ENCODE data around the gene DGKK. TPM values are rescaled to one million over a fixed set of nuclear protein-coding genes. Genes with fewer than 3 reads are reported as not detected.

DGKK gene, protein sequence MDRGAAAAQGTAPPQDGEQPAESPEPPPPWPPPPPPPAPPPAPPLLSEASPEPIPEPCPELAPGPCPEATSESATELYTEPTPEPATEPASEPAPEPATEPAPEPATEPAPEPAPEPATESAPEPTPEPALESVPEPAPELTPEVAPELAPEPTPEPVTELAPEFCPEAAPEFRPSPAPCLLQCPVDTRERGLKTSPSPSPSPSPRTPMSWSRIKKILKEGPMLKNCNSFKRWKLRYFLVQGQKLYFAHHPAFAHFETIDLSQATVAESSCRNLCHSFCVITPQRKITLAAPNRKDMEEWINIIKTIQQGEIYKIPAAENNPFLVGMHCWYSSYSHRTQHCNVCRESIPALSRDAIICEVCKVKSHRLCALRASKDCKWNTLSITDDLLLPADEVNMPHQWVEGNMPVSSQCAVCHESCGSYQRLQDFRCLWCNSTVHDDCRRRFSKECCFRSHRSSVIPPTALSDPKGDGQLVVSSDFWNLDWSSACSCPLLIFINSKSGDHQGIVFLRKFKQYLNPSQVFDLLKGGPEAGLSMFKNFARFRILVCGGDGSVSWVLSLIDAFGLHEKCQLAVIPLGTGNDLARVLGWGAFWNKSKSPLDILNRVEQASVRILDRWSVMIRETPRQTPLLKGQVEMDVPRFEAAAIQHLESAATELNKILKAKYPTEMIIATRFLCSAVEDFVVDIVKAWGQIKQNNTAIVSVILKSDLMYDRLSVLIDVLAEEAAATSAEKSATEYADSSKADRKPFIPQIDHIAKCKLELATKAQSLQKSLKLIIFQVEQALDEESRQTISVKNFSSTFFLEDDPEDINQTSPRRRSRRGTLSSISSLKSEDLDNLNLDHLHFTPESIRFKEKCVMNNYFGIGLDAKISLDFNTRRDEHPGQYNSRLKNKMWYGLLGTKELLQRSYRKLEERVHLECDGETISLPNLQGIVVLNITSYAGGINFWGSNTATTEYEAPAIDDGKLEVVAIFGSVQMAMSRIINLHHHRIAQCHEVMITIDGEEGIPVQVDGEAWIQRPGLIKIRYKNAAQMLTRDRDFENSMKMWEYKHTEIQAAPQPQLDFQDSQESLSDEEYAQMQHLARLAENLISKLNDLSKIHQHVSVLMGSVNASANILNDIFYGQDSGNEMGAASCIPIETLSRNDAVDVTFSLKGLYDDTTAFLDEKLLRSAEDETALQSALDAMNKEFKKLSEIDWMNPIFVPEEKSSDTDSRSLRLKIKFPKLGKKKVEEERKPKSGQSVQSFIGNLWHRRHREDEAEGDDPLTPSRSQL
- not detected for total RNA-seq

GRCh38 chrX:50470103-50471031, at the start of gene DGKK:
TSS of gene DGKK (minus strand) at chrX:50470825. CDS start at chrX:50470678, 147 bp downstream.
- Mint-ChIP-seq H3K4me3 (no peak within 1 kb of the TSS), H3K36me3 (ENCODE audit: low read depth) (no peaks in the 10 kb centered on the region), H3K27ac (no peak within 1 kb of the TSS), H3K9me3 (ENCODE audit: low read depth) (no peaks in the 10 kb centered on the region), H3K27me3 (peaks cover 37% of the 10 kb centered on the region), H3K4me1 (peaks cover 3% of the 10 kb centered on the region)
- CTCF ChIA-PET = no interaction called here
- no peak for ATAC-seq
- POLR2A ChIA-PET = no interaction called here
- DNase-seq = no peak
- intact Hi-C loops (cut with DNase I, micrococcal nuclease) = no loop called here

- no peak overlapping the region for H3K27ac Mint-ChIP-seq
- ChIA-PET CTCF (no interaction called here), POLR2A (no interaction called here)
- no peaks in the 10 kb centered on the region for H3K9me3 Mint-ChIP-seq (ENCODE audit: low read depth)
- DNase-seq (no peak), ATAC-seq (no peak)
- H3K36me3 Mint-ChIP-seq (ENCODE audit: low read depth) = no peaks in the 10 kb centered on the region
- no peak overlapping the region for H3K4me3 Mint-ChIP-seq
- intact Hi-C loops (cut with DNase I, micrococcal nuclease) = no loop called here
- H3K27me3 Mint-ChIP-seq = peaks cover 10% of the 10 kb centered on the region
- H3K4me1 Mint-ChIP-seq = no peaks in the 10 kb centered on the region
Measured at GRCh38 chrX:50514811-50515210, 44.2 kb upstream of the DGKK start.

DNA sequence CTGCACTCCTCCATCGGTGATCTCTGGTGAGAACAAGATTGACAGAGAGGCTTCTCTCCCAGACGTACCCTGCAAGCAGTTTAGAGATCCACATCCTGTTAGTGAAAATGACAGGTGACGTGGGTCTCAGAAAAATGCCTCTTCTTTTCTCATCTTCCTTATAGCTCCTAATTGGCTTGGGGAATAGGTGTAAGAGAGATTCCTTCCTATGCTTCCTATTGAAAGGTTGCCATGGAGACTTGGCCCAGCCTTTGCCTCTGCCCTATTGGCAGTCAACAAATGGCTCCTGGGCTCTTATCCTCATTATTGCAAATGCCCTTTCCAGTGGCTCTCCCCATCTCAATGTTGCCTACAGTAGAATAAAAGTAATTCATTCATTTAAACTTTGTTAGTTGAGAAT, 26.5 kb upstream of the DGKK start:
- H3K36me3 Mint-ChIP-seq (ENCODE audit: low read depth) = no peaks in the 10 kb centered on the region
- intact Hi-C loops (cut with DNase I, micrococcal nuclease) = no loop called here
- H3K4me1 Mint-ChIP-seq = no peaks in the 10 kb centered on the region
- CTCF ChIA-PET = no interaction called here
- POLR2A ChIA-PET = no interaction called here
- ATAC-seq (no peak), DNase-seq (no peak)
- no peaks in the 10 kb centered on the region for H3K9me3 Mint-ChIP-seq (ENCODE audit: low read depth)
- H3K27ac Mint-ChIP-seq = no peak overlapping the region
- H3K27me3 Mint-ChIP-seq = peaks cover 15% of the 10 kb centered on the region
- no peak overlapping the region for H3K4me3 Mint-ChIP-seq

GRCh38 chrX:50495616-50496015, 25.0 kb upstream of the DGKK start:
- POLR2A ChIA-PET = no interaction called here
- intact Hi-C loops (cut with DNase I, micrococcal nuclease) = no loop called here

GRCh38 chrX:50492720-50493119, 22.1 kb upstream of the DGKK start:
- H3K4me1 Mint-ChIP-seq = no peaks in the 10 kb centered on the region
- H3K4me3 Mint-ChIP-seq = no peak overlapping the region
- no peaks in the 10 kb centered on the region for H3K9me3 Mint-ChIP-seq (ENCODE audit: low read depth)
- intact Hi-C loops (cut with DNase I, micrococcal nuclease) = no loop called here
- no peak for DNase-seq
- CTCF ChIA-PET = no interaction called here
- no peak overlapping the region for H3K27ac Mint-ChIP-seq
- ATAC-seq = peak; percentile 39
- peaks cover 17% of the 10 kb centered on the region for H3K27me3 Mint-ChIP-seq
- no peaks in the 10 kb centered on the region for H3K36me3 Mint-ChIP-seq (ENCODE audit: low read depth)
- POLR2A ChIA-PET = no interaction called here

More at GRCh38 chrX:50495616-50496015, 25.0 kb upstream of the DGKK start:
- no peak overlapping the region for H3K4me3 Mint-ChIP-seq
- DNase-seq (no peak), ATAC-seq (no peak)
- H3K27ac Mint-ChIP-seq = no peak overlapping the region
- H3K27me3 Mint-ChIP-seq = peaks cover 15% of the 10 kb centered on the region
- CTCF ChIA-PET = interaction anchor here (0.8 kb wide), 1 partner anchor 1419 kb away, joined by 3 read pairs; no protein-coding TSS in a partner anchor
- H3K9me3 Mint-ChIP-seq (ENCODE audit: low read depth) = no peaks in the 10 kb centered on the region
- no peaks in the 10 kb centered on the region for H3K4me1 Mint-ChIP-seq
- H3K36me3 Mint-ChIP-seq (ENCODE audit: low read depth) = no peaks in the 10 kb centered on the region

DNA sequence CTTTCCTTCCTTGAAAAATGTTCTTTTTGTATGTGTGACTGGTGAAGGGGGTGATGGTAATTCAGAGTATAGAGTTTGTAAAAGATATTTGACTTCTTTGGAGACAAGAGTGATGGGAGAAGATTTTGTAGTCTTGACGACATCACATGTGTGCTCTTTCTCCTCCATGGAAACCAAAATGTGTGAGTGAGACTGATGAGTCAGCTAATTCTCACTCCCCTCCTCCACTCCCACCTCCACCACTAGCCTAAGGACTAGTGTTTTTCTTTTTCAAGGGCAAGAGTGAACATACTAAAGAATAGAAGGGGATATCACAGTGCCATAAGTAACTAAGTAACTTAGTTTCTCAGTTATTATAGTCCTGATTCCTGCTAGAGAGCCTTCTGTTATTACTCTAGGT, 14.0 kb upstream of the DGKK start:
- intact Hi-C loops (cut with DNase I, micrococcal nuclease) = no loop called here
- CTCF ChIA-PET = no interaction called here

DNA sequence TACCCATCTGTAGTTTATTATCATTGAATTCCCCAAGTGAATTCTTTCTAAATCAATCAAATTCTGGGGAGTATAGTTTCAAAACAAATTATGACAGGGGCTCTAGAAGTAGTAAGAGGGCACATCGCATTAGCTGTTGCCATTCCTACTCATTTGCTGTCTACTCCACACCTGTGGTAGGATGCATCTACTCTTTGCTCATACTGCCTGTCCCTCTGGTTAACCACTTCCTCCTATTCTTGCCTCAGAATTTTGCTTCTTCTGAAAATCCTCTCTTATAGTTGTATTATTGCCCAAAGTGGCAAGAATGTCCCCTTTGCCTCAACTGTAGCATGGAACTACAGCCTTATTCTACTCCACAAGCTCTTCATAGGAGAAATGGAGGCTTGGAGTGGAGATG, 12.7 kb upstream of the DGKK start:
- no peak for DNase-seq
- intact Hi-C loops (cut with DNase I, micrococcal nuclease) = no loop called here
- Mint-ChIP-seq H3K36me3 (ENCODE audit: low read depth) (no peaks in the 10 kb centered on the region), H3K4me3 (no peak overlapping the region), H3K27ac (no peak overlapping the region), H3K27me3 (peaks cover 20% of the 10 kb centered on the region), H3K4me1 (no peaks in the 10 kb centered on the region), H3K9me3 (ENCODE audit: low read depth) (no peaks in the 10 kb centered on the region)
- no peak for ATAC-seq
- ChIA-PET POLR2A (no interaction called here), CTCF (interaction anchor here (0.6 kb wide), 1 partner anchor 154 kb away, joined by 3 read pairs; no protein-coding TSS in a partner anchor)

More for the DNA sequence above, 14.0 kb upstream of the DGKK start:
- H3K27me3 Mint-ChIP-seq = peaks cover 15% of the 10 kb centered on the region
- no peak overlapping the region for H3K27ac Mint-ChIP-seq
- H3K4me1 Mint-ChIP-seq = no peaks in the 10 kb centered on the region
- no peaks in the 10 kb centered on the region for H3K9me3 Mint-ChIP-seq (ENCODE audit: low read depth)
- DNase-seq (no peak), ATAC-seq (no peak)
- H3K4me3 Mint-ChIP-seq = no peak overlapping the region
- POLR2A ChIA-PET = no interaction called here
- no peaks in the 10 kb centered on the region for H3K36me3 Mint-ChIP-seq (ENCODE audit: low read depth)

GRCh38 chrX:50475208-50475607, 4.6 kb upstream of the DGKK start:
- Mint-ChIP-seq H3K4me1 (peaks cover 3% of the 10 kb centered on the region), H3K9me3 (ENCODE audit: low read depth) (no peaks in the 10 kb centered on the region), H3K27me3 (peaks cover 24% of the 10 kb centered on the region), H3K27ac (no peak overlapping the region), H3K4me3 (no peak overlapping the region), H3K36me3 (ENCODE audit: low read depth) (no peaks in the 10 kb centered on the region)
- ChIA-PET CTCF (no interaction called here), POLR2A (no interaction called here)
- ATAC-seq (no peak), DNase-seq (no peak)
- intact Hi-C loops (cut with DNase I, micrococcal nuclease) = no loop called here

GRCh38 chrX:50471390-50471789, 765 bp upstream of the DGKK start:
- DNase-seq (no peak), ATAC-seq (no peak)
- H3K4me1 Mint-ChIP-seq = peaks cover 3% of the 10 kb centered on the region
- no peak overlapping the region for H3K27ac Mint-ChIP-seq
- H3K36me3 Mint-ChIP-seq (ENCODE audit: low read depth) = no peaks in the 10 kb centered on the region
- intact Hi-C loops (cut with DNase I, micrococcal nuclease) = no loop called here
- H3K9me3 Mint-ChIP-seq (ENCODE audit: low read depth) = no peaks in the 10 kb centered on the region
- POLR2A ChIA-PET = no interaction called here
- H3K4me3 Mint-ChIP-seq = no peak overlapping the region
- H3K27me3 Mint-ChIP-seq = peaks cover 36% of the 10 kb centered on the region
- CTCF ChIA-PET = no interaction called here

- CTCF ChIA-PET = interaction anchor here (0.7 kb wide), 1 partner anchor 1819 kb away, joined by 3 read pairs; no protein-coding TSS in a partner anchor
- H3K4me1 Mint-ChIP-seq = peaks cover 3% of the 10 kb centered on the region
- H3K9me3 Mint-ChIP-seq (ENCODE audit: low read depth) = no peaks in the 10 kb centered on the region
- ATAC-seq (no peak), DNase-seq (no peak)
- peaks cover 33% of the 10 kb centered on the region for H3K27me3 Mint-ChIP-seq
- H3K36me3 Mint-ChIP-seq (ENCODE audit: low read depth) = no peaks in the 10 kb centered on the region
- POLR2A ChIA-PET = no interaction called here
- H3K4me3 Mint-ChIP-seq = no peak overlapping the region
- intact Hi-C loops (cut with DNase I, micrococcal nuclease) = no loop called here
- H3K27ac Mint-ChIP-seq = no peak overlapping the region
Measured at GRCh38 chrX:50469206-50469605, 1.4 kb downstream of the DGKK start.

DNA sequence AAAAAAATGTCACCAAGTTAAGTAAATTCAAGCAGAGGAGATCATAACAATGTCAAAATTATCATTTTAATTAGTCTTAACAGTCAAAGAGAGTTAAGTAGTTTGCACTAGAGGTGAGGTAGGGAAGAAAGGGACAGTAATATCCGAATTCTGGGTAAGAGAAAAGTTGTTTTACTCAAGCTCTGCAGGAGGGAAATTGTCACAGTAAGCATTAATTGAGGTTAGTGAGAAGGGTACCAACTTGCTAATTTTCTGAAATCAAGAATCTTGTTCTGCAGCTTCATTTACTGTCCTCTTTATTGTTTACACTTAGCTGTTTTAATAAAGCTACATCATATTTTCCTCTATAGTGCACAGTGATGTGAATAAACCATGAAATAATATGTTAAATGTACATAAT, 11.0 kb downstream of the DGKK start:
- Mint-ChIP-seq H3K4me3 (no peak overlapping the region), H3K4me1 (no peaks in the 10 kb centered on the region), H3K9me3 (ENCODE audit: low read depth) (no peaks in the 10 kb centered on the region), H3K27ac (no peak overlapping the region), H3K27me3 (peaks cover 2% of the 10 kb centered on the region), H3K36me3 (ENCODE audit: low read depth) (no peaks in the 10 kb centered on the region)
- intact Hi-C loops (cut with DNase I, micrococcal nuclease) = no loop called here
- CTCF ChIA-PET = no interaction called here
- no peak for DNase-seq
- POLR2A ChIA-PET = no interaction called here
- no peak for ATAC-seq
